PC-9 (cell line): Measurements from ENCODE around the gene SLC6A6.

Source experiments
- EZH2 ChIP-seq: fragments of 200-600 bp; sonication (generic); IDR thresholded peaks from 2 replicates; pipeline ENCODE4 v1.8.0; 2017; ENCODE audit warnings: antibody characterized with exemption, low read depth
- TF ChIP-seq, protein P1 (sequence below): fragments of 200-600 bp; sonication (generic); conservative IDR thresholded peaks from 2 replicates; pipeline ENCODE4 v1.6.1; 2017; ENCODE audit warnings: mixed run types, antibody characterized with exemption, mild to moderate bottlenecking, moderate library complexity

DNA sequence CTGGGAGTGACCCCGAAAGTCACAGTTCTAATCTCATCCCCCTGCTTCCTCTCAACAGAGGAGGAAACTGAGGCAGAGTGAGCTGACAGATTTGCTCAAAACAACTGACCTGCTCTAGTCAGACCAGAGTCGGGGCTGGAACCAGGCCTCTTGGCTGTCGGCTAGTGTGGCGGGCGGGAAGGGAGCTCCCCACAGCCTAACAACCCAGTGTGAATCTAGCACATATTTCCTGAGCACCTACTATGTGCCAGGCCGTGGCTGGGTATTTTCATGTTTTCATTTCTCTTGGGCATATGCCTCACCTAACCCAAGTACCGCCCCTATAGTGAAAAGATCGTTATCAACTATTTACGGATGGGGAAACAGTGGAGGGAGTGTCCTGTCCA is 110.5 kb downstream of the SLC6A6 start:
- TF ChIP-seq, protein P1, sequence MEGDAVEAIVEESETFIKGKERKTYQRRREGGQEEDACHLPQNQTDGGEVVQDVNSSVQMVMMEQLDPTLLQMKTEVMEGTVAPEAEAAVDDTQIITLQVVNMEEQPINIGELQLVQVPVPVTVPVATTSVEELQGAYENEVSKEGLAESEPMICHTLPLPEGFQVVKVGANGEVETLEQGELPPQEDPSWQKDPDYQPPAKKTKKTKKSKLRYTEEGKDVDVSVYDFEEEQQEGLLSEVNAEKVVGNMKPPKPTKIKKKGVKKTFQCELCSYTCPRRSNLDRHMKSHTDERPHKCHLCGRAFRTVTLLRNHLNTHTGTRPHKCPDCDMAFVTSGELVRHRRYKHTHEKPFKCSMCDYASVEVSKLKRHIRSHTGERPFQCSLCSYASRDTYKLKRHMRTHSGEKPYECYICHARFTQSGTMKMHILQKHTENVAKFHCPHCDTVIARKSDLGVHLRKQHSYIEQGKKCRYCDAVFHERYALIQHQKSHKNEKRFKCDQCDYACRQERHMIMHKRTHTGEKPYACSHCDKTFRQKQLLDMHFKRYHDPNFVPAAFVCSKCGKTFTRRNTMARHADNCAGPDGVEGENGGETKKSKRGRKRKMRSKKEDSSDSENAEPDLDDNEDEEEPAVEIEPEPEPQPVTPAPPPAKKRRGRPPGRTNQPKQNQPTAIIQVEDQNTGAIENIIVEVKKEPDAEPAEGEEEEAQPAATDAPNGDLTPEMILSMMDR = no peak
- no peak for TF ChIP-seq EZH2
